ENCODE data around the gene TUBE1. TPM values are rescaled to one million over a fixed set of nuclear protein-coding genes. Genes with fewer than 3 reads are reported as not detected.

The TUBE1 gene
- total and polyA plus RNA-seq, 2 experiments from 2014 or later: 41.5 to 42.7 TPM

GRCh38 chr6:112085286-112086065, 1.8 kb downstream of the TUBE1 start:
- Histone ChIP-seq H3K79me2 (ENCODE audit: insufficient read depth) (peaks cover 28% of the 10 kb centered on the region), H3K4me1 (ENCODE audit: insufficient read depth) (peaks cover 9% of the 10 kb centered on the region), H3K9ac (peak overlapping the region; percentile 94), H3K4me3 (peak overlapping the region; percentile 90), H3K27me3 (replicated peaks; ENCODE audit: insufficient read depth) (no peaks in the 10 kb centered on the region), H3K9me3 (ENCODE audit: low read depth) (no peaks in the 10 kb centered on the region), H3K27ac (no peak overlapping the region), H3K9me2 (ENCODE audit: insufficient read depth) (no peaks in the 10 kb centered on the region), H3K4me2 (ENCODE audit: unreplicated experiment) (peak overlapping the region; percentile 81), H3F3A (ENCODE audit: insufficient read depth) (peaks cover 10% of the 10 kb centered on the region; the same call in 1 of the 2 replicates), H4K20me1 (ENCODE audit: insufficient read depth) (no peaks in the 10 kb centered on the region), H2AFZ (no peak overlapping the region), H3K36me3 (ENCODE audit: low read depth) (peaks cover 26% of the 10 kb centered on the region)
- no peak for TF ChIP-seq EZH2phosphoT487 (IDR thresholded peaks at IDR 0.05; ENCODE audit: insufficient read depth, low read depth)
- TF ChIP-seq EZH2 (IDR thresholded peaks at IDR 0.05; ENCODE audit: insufficient read depth, poor library complexity, severe bottlenecking): no peak
- 89 to 91% methylated on average over 8 of the region's 8 CpGs for WGBS, 2 experiments (ENCODE audit: low coverage in 1 of 2, low lambda C conversion rate in 2 of 2, missing lambda C conversion rate in 2 of 2)
- in situ Hi-C loops (cut with MboI): no loop called here
- no peak for DNase-seq

- peaks cover 9% of the 10 kb centered on the region for H3K4me1 ChIP-seq (ENCODE audit: insufficient read depth)
- in situ Hi-C loops (cut with MboI): no loop called here
- no peak overlapping the region for H3K4me3 ChIP-seq
- H3K27me3 ChIP-seq (replicated peaks; ENCODE audit: insufficient read depth): no peaks in the 10 kb centered on the region
- no peak for TF ChIP-seq EZH2phosphoT487 (IDR thresholded peaks at IDR 0.05; ENCODE audit: insufficient read depth, low read depth)
- TF ChIP-seq EZH2 (IDR thresholded peaks at IDR 0.05; ENCODE audit: insufficient read depth, poor library complexity, severe bottlenecking): no peak
- H4K20me1 ChIP-seq (ENCODE audit: insufficient read depth): no peaks in the 10 kb centered on the region
- H2AFZ ChIP-seq: no peak overlapping the region
- no peak for DNase-seq
- peaks cover 18% of the 10 kb centered on the region for H3K79me2 ChIP-seq (ENCODE audit: insufficient read depth)
- no peak overlapping the region for H3K27ac ChIP-seq
- H3K36me3 ChIP-seq (ENCODE audit: low read depth): peaks cover 65% of the 10 kb centered on the region
- H3K9me3 ChIP-seq (ENCODE audit: low read depth): no peaks in the 10 kb centered on the region
- no peak overlapping the region for H3K4me2 ChIP-seq (ENCODE audit: unreplicated experiment)
- H3K9ac ChIP-seq: no peak overlapping the region
- peaks cover 2% of the 10 kb centered on the region; the same call in 1 of the 2 replicates for H3F3A ChIP-seq (ENCODE audit: insufficient read depth)
- WGBS, 2 experiments (ENCODE audit: low coverage in 1 of 2, low lambda C conversion rate in 2 of 2, missing lambda C conversion rate in 2 of 2): 92 to 94% methylated on average over 4 of the region's 4 CpGs
- no peaks in the 10 kb centered on the region for H3K9me2 ChIP-seq (ENCODE audit: insufficient read depth)
Observed at GRCh38 chr6:112081569-112081968, 5.7 kb downstream of the TUBE1 start.

GRCh38 chr6:112066606-112067005, 20.7 kb downstream of the TUBE1 start:
- H3K4me3 ChIP-seq: no peak overlapping the region
- H3K79me2 ChIP-seq (ENCODE audit: insufficient read depth): no peaks in the 10 kb centered on the region
- no peak overlapping the region for H3K9ac ChIP-seq
- 97 to 99% methylated on average over 3 of the region's 3 CpGs for WGBS, 2 experiments (ENCODE audit: low coverage in 1 of 2, low lambda C conversion rate in 2 of 2, missing lambda C conversion rate in 2 of 2)
- no peak overlapping the region for H3K27ac ChIP-seq
- H3F3A ChIP-seq (ENCODE audit: insufficient read depth): peaks cover 30% of the 10 kb centered on the region
- H3K9me2 ChIP-seq (ENCODE audit: insufficient read depth): no peaks in the 10 kb centered on the region
- TF ChIP-seq EZH2 (IDR thresholded peaks at IDR 0.05; ENCODE audit: insufficient read depth, poor library complexity, severe bottlenecking): no peak
- TF ChIP-seq EZH2phosphoT487 (IDR thresholded peaks at IDR 0.05; ENCODE audit: insufficient read depth, low read depth): no peak
- H3K4me2 ChIP-seq (ENCODE audit: unreplicated experiment): no peak overlapping the region
- H3K4me1 ChIP-seq (ENCODE audit: insufficient read depth): peaks cover 6% of the 10 kb centered on the region; the same call in 1 of the 2 replicates
- H3K9me3 ChIP-seq (ENCODE audit: low read depth): no peaks in the 10 kb centered on the region
- H3K36me3 ChIP-seq (ENCODE audit: low read depth): peaks cover 30% of the 10 kb centered on the region
- H3K27me3 ChIP-seq (replicated peaks; ENCODE audit: insufficient read depth): no peaks in the 10 kb centered on the region
- no peaks in the 10 kb centered on the region for H4K20me1 ChIP-seq (ENCODE audit: insufficient read depth)
- no peak for DNase-seq
- H2AFZ ChIP-seq: no peak overlapping the region
- in situ Hi-C loops (cut with MboI): no loop called here

GRCh38 chr6:112065426-112065986, 21.8 kb downstream of the TUBE1 start:
- Histone ChIP-seq H2AFZ (no peak overlapping the region), H3K36me3 (ENCODE audit: low read depth) (peaks cover 21% of the 10 kb centered on the region), H3F3A (ENCODE audit: insufficient read depth) (peaks cover 30% of the 10 kb centered on the region), H3K79me2 (ENCODE audit: insufficient read depth) (no peaks in the 10 kb centered on the region), H3K4me3 (no peak overlapping the region), H3K4me1 (ENCODE audit: insufficient read depth) (peaks cover 9% of the 10 kb centered on the region; the same call in 1 of the 2 replicates), H3K27ac (no peak overlapping the region), H3K9ac (no peak overlapping the region), H3K4me2 (ENCODE audit: unreplicated experiment) (no peak overlapping the region), H4K20me1 (ENCODE audit: insufficient read depth) (no peaks in the 10 kb centered on the region), H3K9me3 (ENCODE audit: low read depth) (no peaks in the 10 kb centered on the region), H3K9me2 (ENCODE audit: insufficient read depth) (no peaks in the 10 kb centered on the region), H3K27me3 (replicated peaks; ENCODE audit: insufficient read depth) (no peaks in the 10 kb centered on the region)
- in situ Hi-C loops (cut with MboI): no loop called here
- peak; percentile 6 for DNase-seq
- WGBS, 2 experiments (ENCODE audit: low coverage in 1 of 2, low lambda C conversion rate in 2 of 2, missing lambda C conversion rate in 2 of 2): 58% methylated on average over 6 of the region's 6 CpGs
- TF ChIP-seq EZH2 (IDR thresholded peaks at IDR 0.05; ENCODE audit: insufficient read depth, poor library complexity, severe bottlenecking) (no peak), EZH2phosphoT487 (IDR thresholded peaks at IDR 0.05; ENCODE audit: insufficient read depth, low read depth) (no peak)
